Activated CD8-positive, alpha-beta memory T cell treated with anti-CD3 and anti-CD28 coated beads, Interleukin-2, amount 50 U/mL, for 1 hour (primary cell): Measurements from ENCODE around the gene RADIL.

Source experiments
- DNase-seq: peaks from one replicate; pipeline ENCODE4 v3.0.0-alpha.2; 2020; ENCODE audit errors: extremely low read depth

Gene RADIL

DNA sequence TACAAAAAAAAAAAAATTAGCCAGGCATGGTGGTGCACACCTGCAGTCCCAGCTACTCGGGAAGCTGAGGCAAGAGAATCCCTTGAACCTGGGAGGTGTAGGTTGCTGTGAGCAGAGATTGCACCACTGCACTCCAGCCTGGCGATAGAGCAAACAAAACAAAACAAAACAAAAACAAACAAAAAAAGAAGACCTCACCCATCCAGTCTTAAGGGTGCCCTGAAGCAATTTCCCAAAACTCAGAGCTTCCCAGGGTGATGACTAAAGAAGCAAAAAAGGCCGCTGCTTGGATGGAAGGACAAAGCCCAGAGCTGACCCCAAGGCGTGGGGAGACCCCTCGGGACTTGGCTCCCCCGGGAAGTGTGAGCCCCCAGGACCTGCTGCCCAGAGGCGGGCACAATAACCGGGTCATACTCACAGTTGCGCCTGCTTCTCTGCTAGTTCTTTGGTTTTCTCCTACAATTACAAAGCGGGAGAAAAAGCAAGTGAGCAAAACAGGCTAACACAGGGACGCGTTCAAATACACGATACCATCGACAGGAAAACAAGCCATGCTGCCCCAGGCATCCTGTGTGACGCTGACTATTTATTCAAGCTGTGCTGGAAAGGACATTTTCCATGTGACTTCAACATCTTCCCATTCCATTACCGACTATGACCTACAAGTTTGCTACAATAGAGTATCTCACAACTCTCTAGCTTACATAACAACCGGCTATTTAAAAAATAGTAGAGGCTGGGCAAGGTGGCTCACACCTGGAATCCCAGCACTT, 51.6 kb downstream of the RADIL start:
- DNase-seq, result no peak

DNA sequence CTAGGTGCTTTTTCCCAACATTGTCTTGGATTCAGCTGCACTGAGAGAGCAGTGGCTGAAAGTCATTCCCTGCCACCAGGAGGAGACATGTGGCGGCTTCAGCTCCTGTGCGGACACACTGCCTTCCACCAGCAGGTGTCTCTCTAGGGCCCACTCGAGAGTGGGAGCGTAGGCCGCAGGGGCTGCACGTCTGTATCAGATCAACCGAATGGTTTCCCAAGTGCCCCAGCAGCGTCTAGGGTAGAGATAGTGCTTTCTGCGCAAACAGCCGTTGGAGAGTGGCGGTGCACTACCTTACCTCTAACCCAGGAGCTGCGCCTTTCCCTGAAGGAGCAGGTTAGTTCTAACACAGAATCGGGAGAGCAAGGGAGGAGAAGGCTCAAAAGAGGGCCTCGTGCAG, 53.3 kb downstream of the RADIL start:
- peak; percentile 8 for DNase-seq

DNA sequence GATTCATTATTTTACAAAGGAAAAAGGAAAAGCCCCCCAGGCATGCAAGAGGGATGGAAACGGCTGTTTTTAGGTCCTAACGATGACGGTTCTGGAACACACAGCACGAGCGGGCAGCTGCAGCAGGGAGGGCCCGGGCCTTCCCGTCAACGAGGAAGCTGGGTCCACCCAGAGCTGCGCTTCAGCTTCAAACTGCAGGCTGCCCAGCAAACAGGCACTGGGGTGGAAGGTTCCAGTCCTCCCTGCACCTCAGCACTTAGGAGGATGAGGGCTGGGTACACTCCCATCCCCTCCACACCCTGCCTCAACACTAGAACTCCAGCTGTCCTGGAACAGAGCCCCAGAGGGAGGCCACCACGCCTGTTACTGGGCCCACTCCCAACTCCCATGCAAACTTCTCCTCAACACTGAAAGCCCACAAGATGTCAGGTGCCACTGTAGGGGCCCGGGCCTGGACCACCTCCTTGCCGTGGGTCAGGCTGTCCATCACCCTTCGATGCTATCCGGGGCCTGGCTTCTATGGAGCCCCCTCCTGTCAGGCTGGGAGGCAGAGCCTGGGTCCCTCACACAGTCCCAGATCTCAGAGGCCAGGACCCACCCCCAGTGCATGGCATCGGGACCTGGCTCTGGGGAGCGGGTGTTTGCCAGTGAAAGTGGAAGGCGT, 54.7 kb downstream of the RADIL start:
- no peak for DNase-seq

DNA sequence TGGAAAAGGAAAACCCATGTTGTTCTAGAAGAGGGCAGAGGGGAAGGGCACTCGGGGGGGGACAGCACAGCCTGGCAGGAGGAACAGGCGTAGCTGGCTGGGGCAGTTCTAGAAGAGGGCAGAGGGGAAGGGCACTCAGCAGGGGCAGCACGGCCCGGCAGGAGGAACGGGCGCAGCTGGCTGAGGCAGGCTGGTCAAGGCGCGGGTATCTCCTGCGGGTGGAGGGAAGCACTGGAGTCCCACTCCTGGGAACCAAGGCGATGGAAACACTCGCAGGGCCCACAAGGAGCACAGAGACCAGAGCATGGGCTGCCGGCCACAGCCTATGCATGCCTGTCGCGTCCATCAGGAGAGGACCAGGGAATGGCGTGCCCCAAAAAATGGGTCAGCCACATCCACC, 58.4 kb downstream of the RADIL start:
- DNase-seq, result no peak

DNA sequence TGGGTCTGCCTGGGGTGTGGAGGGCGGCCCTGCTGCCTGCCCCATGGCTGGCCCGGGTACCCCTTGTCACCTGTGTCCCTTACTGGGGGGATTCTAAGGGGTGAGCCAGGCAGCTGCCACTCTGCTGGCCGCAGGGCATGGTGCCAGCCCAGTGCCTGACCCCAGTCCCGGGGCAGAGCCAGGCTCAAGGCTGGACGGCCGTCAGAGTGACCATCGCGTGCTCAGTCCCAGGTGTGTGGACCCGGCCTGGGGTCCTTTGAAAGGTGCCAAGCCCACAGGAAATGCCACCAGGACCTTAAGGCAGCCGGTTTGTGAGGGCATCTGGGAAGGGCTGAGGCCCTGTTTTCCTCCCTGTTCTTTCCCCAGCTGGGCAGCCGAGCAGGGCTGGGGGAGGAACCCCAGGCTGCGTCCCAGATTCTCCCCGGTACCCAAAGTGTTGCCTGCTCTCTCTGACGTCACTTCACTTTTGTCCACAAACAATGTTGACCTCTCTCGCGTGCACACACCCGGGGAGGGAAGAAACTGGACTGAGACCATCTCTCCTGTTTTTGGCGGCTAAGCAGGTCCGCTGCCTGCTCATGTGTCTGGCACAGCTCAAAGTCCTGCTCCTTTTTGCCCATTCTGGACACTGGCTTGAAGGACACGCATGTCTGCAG, 59.3 kb downstream of the RADIL start:
- DNase-seq, result no peak

DNA sequence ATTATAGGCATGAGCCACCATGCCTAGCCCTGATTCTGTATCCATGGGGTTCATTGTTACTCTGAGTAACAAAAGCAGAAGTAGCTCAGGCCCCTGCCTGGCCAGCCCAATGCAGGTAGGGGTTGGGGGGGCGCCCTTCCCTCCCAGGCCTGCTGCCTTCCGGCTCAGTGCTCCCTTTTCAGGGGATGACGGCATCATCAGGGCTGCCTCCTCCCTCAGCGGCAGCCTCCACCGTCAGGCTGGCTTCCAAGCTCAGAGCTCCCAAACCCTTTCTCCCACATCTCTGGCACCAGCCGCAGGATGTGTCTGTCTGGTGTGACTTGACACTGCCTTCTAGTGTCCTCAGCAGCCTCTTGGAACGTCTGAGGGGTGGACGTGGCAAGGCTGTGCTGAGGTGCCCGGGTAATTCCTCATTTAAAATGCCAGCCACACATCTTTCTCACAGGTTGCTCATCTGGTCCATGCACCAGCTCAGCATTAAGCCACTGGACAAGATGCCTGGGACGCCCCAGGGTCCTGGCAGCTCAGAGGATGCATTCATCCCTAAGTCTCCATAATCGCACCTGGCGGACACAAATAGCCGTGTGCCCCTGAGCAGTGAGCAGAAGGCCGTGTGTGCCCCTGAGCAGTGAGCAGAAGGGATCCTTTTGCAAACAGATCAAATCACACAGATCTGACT, 59.9 kb downstream of the RADIL start:
- no peak for DNase-seq

DNA sequence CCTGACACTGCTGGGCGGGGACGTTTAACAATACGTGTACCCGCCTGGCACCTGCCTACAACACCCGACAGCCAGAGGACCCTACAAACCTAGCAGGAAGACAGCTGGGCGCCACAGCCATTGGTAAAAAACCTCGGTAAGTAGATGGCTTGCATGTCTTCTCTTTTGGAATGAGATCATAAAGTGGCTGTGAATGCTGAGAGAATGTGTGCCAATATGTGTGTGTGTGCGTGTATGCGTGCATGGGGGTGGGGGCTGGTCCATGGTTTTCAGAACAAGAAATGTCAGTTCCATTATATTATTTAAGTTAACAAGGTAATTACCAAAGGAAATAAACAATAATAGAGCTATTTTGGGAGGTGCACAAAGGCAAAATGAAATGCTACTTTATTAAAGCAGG, 60.8 kb downstream of the RADIL start:
- DNase-seq, result no peak

DNA sequence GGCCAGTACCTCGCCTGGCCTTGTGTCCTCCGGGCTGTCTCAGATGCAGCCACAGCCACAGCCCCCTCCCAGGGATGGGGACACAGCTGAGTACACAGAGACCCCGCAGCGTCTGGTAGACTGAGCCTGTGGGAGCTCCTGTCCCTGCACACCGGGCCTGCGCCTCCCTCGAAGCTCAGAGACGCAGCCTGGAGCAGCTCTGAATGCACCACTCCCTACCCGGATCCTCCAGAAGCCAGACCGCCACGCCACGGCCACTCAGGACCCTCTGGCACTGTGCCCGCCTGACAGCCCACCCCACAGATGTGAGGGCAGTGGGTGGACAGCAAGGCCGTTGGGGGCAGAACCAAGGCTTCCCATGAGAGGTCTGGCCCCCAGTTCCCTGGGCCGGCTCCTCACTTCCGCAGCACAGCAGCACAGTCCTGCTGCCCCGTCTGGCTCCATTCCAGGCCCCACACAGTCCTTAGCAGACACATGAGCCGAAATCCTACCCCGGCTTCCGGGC, 62.5 kb downstream of the RADIL start:
- no peak for DNase-seq

DNA sequence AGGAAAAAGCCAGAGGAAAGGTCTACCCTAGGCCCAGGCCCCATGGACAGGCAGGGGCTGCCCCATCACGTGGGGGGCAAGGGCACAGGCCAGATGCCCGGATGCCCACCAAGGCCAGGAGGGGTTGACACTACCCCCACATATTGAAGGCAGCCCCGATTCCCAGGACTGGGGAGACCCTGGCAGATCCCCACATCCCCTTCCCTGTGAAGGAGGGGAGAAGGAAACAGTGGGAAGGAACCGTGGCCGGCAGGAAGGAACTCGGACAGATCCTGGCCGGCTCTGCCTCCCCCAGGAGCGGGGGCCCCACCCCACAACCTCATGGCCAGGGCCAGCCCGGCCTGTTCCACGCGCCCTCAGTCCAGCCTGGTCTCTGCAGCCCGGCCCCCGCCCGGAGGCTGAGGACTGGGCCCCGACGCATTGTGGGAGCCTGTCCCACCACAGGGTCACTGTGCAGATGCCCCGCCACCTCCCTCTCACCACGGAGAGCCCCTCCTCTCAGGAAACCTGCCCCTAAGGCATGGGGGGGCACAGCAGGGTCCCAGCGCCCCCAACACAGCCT, 63.0 kb downstream of the RADIL start:
- DNase-seq, result no peak

DNA sequence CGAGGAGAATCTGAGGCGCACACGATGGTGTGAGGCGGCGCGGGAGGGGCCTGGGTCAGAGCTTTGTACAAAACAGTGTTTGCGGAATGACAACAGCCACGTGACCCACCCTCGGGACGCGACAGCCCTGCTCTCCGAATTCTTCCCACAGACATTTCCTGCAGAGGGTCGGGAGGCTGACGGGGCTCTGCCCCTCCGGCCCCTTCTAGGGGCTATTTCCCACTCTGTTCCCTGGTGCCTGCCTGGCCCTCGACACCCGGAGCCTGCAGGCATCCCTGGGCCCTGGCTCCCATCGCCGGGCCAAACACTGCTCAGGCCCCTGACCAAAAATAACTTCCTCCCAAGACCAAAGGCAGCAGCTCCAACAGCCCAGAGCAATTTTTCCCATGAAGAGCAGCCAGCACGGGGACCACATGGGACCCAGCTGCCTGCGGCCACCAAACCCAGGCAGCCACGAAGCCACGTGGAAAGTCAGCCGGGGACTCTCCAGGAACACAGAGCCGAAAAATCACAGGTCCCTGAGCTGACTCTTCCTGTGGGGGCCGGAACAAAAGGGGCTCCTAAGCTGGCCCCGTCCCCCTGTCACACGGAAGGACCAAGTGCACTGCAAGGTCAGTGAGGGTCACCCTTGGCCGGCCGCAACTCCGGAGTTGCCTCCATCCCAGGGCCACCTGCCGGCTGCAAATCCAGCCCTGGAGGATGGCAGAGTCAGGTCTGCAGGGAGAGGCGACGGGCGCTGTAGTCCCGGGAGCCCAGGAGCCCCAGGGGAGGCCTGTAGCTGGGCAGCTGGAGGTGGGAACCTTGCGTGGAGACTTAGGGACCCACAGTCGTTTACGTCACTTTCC, 63.7 kb downstream of the RADIL start:
- no peak for DNase-seq

DNA sequence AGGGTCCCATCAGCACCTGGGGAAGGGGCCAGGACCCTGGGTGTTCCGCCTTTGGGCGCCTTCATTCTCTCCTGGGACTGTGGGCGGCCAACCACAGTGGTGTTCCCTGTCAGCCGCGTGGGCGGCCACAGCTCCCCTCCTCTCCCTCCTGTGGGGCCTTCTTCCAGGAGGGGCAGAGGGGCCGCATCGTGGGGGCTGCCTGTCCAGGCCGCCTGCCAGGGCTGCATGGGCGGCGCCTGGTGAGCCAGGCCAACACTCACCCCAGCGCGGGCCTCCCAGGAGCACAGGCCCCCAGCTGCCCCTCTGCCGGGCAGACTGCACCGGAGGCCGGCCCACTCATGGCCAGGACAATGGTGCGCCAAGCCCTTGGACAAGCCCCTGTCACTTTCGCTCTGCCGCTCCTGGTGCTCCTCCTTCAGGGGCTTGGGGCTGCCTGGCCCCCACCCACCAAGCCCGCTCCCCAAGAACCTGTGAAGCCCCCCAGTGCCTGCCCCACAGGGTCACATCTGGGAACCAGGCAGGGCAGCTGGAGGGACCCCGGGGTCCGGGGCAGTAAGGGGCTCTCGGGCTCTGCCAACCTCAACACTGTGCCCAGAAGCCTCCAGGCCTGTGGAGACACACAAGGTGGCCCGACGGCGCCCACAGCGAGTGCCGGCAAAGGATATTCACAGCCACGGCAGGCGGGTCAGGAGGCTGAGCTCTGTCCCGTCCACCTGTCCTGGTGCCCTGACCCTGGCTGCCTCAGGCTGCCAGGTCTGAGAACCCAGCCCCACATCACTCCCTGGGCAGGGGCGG, 65.3 kb downstream of the RADIL start:
- DNase-seq, result no peak

DNA sequence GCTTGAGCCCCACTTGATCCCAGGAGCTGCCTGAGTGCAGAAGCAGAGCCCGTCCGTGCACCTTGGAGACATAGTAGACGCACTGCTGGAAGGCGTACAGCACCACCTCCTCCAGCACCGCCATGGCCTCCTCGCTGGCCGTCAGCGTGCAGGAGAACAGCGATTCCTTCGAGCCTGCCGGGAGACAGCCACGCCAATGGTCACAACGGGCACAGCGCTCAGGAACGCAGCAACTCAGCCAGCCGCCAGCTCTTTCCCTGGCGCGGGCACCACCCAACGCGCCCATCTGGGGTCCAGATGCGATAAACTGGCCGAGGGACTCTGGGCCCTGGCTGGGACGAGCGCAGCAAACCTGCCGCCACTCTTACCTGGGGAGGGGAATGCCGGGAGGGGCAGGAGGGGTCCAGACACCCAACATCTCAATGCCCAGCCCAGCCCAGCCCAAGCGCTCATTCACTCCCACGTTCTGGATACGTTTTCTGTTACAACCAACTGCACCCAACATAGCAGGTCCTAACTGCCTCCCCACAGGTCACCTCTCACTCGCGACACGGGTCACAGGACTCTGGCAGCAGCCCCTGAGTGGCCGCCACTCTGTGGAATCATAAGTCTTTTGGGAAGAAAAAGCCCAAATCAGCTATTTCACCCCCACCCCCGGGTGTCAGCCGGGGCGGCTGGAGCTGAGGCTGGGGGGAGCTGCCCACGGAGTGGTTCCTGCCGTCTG, 66.2 kb downstream of the RADIL start:
- DNase-seq, result no peak

DNA sequence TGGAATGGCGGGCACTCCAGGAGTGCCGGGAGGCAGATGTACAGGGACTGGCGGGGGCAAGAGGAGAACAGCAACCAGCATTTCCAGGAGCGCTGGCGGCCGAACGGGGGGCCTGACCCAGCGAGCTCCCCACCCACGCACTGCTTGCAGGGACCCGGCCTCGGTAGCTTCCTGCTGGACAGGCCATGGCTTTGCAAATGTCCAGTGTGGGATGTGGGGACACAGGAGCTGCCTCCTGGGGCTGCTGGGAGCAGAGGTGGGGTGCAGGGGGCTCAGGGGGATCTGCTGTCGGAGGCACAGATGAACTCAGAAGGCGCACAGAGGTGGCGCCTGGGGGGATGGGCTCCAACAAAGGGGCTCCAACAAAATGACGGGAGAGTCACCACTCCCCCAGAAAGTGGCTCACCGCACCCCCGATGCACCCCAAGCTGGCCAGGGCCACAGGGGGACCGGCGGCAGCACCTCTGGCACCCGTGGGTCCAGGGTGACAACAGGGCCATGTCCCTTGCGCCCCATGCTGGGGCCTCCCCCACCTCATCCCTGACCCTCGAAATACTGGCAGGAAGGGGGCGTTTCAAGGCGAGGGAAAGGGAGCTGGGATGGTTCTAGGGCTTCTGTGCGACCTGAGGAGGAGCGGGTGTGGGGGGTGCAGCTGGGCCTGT, 67.0 kb downstream of the RADIL start:
- no peak for DNase-seq

DNA sequence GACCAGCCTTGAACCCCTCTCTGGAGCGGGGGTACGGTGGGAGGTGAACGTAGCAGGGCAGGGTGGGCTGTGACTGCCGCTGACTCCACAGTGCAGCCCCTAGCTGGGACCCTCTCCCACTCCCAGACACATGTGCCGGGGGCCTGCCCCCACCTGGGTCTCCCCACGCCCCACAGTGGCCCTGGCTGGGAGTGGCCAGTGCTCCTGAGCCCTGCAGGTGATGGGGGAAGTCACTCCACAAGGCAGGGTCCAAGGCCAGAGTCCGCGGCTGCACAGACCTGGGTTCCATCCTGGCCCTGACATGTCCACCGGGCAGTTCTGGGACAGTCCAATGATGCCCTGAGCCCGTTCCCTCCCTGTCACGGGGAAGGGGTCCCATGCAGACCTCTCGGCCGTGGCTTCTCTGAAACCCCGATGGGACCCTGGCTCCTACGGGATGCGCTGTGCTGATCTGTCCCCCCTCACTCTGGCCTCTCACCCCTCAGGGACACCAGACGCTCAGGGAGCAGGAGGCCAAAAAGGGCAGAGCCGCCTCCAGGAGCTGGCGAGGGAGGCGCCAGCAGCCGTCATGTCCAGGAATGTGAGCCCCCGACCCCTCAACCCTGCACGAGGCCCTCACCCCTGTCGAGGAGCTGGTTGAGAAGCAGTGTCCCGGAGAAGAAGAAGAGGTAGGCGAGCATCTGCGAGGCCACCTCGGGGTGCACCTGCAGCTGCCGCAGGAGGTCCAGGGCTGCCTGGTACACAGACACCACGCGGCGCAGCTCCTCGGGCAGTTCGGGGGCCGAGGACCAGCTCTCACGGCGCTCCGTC, 67.7 kb downstream of the RADIL start:
- no peak for DNase-seq

DNA sequence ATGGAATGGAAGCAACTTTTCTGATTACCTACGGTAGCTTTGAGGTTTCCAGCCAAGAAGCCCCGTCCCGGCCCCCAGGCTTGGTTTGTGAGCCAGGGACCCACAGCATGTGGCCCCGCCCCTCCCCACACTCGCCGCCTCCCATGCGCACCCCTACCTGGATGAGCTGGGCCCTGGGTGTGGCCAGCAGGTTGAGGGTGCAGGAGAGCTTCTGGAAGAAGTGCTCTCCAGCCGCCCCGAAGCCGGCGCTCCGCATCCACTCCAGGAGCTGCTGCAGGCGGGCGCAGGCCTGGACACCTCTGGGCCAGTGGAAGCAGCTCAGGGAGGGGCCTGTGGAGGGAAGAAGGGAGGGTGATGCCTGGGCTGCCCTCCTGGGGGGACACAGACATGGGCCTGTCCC, 68.4 kb downstream of the RADIL start:
- no peak for DNase-seq

DNA sequence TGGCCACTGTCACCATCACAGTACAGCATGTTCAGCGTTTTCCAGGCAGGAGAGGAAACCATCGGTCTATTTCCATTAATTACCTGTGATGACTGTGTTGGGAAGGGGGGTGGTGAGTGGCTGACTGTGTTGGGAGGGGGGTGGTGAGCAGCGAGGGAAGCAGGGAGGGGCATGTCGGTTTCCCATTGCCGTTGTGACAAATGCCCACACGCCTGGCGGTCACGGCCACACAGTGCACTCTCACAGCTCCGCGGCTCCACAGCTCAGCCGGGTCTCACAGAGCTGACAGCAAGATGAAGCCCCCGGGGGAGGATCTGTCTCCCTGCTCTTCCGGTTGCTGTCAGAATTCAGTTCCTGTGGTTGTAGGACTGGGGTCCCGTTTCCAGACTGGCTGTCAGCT, 69.1 kb downstream of the RADIL start:
- DNase-seq, result no peak

DNA sequence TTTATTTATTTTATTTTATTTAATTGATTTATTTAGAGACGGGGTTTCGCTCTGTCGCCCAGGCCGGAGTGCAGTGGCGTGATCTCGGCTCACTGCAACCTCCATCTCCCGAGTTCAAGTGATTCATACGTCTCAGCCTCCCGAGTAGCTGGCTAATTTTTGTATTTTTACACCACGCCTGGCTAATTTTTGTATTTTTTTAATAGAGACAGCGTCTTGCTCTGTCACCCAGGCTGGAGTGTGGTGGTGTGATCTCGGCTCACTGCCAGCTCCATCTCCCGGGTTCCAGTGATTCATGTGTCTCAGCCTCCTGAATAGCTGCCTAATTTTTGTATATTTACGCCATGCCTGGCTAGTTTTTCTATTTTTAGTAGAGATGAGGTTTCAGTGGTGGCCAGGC, 73.8 kb downstream of the RADIL start:
- no peak for DNase-seq

DNA sequence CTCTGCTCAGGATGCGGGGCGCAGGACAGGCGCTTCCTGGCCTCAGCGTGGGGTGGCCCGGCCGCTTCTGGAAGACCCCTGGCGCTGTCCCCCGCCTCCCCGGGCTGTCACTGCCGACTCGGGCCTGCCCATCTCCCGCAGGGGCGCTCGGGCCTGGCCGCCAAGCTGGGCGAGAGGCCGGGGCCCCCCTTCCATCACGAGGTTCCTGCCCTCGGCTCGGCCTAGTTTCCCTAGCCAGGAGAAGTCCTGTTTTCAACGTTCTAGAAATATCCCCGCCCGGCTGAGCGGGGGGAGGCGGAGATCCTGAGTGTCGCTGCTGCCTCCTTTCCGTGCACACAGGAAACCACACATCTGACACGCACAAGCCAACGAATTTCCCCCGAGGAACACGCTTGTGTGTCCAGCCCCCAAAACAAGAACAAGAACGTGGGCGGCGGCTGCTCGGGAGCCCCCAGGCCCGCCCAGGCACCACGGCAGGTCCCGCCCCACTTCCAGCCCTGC, 74.4 kb downstream of the RADIL start:
- no peak for DNase-seq
